ENCODE measurements around the gene KIF25. TPM values are rescaled to one million over a fixed set of nuclear protein-coding genes. Genes with fewer than 3 reads are reported as not detected.
A peak's percentile ranks its signal among the peaks of the same experiment; 100 is the strongest.

KIF25 gene
- total RNA-seq, 1 donor from 2014 or later = not detected

- Histone ChIP-seq H3K9me3 (no peaks in the 10 kb centered on the region), H3K4me1 (no peaks in the 10 kb centered on the region), H3K4me3 (no peak overlapping the region), H3K27ac (no peak overlapping the region), H3K27me3 (no peaks in the 10 kb centered on the region), H3K36me3 (no peaks in the 10 kb centered on the region)
- TF ChIP-seq POLR2AphosphoS5 (IDR thresholded peaks at IDR 0.05; ENCODE audit: insufficient read depth in 1 of 2, low read depth in 1 of 2) (no peak), CTCF (IDR thresholded peaks at IDR 0.05) (no peak), POLR2A (IDR thresholded peaks at IDR 0.05) (no peak)
- intact Hi-C loops (cut with DNase I) = no loop called here
- peak in 1 of 2 donors; percentile 67 for DNase-seq (ENCODE audit: extremely low spot score in 2 of 2)
These were observed 13.2 kb upstream of the KIF25 start for GRCh38 chr6:167984144-167984719.

GRCh38 chr6:167984876-167985604 is 12.4 kb upstream of the KIF25 start:
- intact Hi-C loops (cut with DNase I) = no loop called here

DNA sequence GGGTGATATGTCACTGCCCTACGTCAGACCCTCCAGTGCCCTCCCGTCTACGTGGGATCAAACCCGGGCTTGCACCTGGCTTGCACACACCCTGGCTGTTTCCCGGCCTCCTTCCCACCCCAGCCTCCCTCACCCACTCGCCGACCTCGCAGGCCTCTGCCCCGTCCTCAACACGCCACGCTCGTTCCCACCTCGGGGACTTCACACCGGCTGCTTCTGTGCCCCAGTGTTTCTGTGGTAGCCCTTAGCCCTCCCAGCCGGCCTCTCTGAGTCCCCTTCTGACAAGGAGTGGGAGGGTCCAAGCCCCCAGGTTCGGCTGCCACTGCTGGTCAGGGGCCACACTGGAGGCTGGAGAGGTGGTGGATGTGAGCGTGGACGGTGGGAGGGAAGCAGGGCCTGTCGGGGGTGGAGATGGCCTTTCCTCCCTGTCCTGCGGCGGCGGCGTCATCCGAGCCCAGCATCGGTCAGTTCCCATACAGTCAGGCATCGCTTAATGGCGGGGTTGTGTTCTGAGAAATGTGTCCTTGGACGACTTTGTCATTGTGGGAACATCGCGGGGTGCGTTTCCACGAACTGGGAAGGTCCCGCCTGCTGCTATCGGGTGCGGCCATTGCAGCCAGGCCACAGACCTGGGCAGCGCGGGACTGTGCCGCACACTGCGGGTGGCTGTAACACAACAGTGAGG is 11.4 kb upstream of the KIF25 start:
- peak in 1 of 2 donors; percentile 64 for DNase-seq (ENCODE audit: extremely low spot score in 2 of 2)
- Histone ChIP-seq H3K4me3 (no peak overlapping the region), H3K27me3 (no peaks in the 10 kb centered on the region), H3K9me3 (no peaks in the 10 kb centered on the region), H3K4me1 (no peaks in the 10 kb centered on the region), H3K36me3 (no peaks in the 10 kb centered on the region), H3K27ac (no peak overlapping the region)
- intact Hi-C loops (cut with DNase I) = no loop called here
- TF ChIP-seq POLR2A (IDR thresholded peaks at IDR 0.05) = no peak
- TF ChIP-seq CTCF (IDR thresholded peaks at IDR 0.05) = no peak
- TF ChIP-seq POLR2AphosphoS5 (IDR thresholded peaks at IDR 0.05; ENCODE audit: insufficient read depth in 1 of 2, low read depth in 1 of 2) = no peak

More at GRCh38 chr6:167984876-167985604, 12.4 kb upstream of the KIF25 start:
- Histone ChIP-seq H3K27ac (no peak overlapping the region), H3K4me1 (no peaks in the 10 kb centered on the region), H3K27me3 (no peaks in the 10 kb centered on the region), H3K9me3 (no peaks in the 10 kb centered on the region), H3K36me3 (no peaks in the 10 kb centered on the region), H3K4me3 (no peak overlapping the region)
- TF ChIP-seq CTCF (IDR thresholded peaks at IDR 0.05) = no peak
- no peak for TF ChIP-seq POLR2A (IDR thresholded peaks at IDR 0.05)
- no peak for TF ChIP-seq POLR2AphosphoS5 (IDR thresholded peaks at IDR 0.05; ENCODE audit: insufficient read depth in 1 of 2, low read depth in 1 of 2)
- DNase-seq (ENCODE audit: extremely low spot score in 2 of 2) = no peak

DNA sequence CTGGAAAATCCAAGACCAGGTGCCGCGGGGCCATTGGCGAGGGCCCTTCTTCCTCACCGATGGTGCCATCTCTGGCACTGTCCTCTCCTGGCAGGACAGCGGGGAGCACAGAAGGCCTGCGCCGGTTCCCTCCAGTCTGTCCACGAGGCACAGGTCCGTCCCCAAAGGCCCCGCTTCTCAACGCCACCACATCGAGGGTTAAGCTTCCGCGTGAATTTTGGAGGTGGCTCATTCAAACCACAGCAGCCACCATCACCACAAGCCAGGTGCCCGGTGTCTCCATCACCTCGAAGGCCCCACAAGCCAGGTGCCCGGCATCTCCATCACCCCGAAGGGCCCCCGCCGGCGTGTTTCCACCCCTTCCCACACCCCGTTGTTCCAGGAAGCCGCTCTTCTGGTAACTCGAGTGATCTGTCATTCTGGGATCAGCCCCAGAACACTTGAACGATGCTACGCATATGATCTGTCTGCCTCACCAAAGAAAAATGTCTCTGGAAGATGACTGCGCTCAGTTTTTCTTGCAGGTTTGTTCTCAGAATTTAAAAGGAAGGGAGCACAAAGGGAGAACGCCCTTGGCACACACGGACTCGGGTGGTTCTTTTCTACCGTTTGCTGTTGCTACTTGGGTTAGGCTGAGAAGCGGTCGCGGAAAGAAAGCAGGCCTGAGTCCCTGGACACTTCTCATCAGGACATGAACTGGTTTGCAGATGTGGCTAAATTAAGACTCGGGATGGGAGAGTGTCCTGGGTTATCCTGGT is 9.9 kb upstream of the KIF25 start:
- no peak overlapping the region for H3K4me3 ChIP-seq
- intact Hi-C loops (cut with DNase I) = no loop called here
- DNase-seq (ENCODE audit: extremely low spot score in 2 of 2) = peak in 1 of 2 donors; percentile 44
- no peak for TF ChIP-seq POLR2A (IDR thresholded peaks at IDR 0.05)
- TF ChIP-seq POLR2AphosphoS5 (IDR thresholded peaks at IDR 0.05; ENCODE audit: insufficient read depth in 1 of 2, low read depth in 1 of 2) = no peak
- no peak for TF ChIP-seq CTCF (IDR thresholded peaks at IDR 0.05)
- H3K27ac ChIP-seq = no peak overlapping the region
- no peaks in the 10 kb centered on the region for H3K9me3 ChIP-seq
- H3K4me1 ChIP-seq = no peaks in the 10 kb centered on the region
- no peaks in the 10 kb centered on the region for H3K27me3 ChIP-seq
- H3K36me3 ChIP-seq = no peaks in the 10 kb centered on the region

Measured in vagina (tissue), 2 donors.